NCI-H345 (cell line): ENCODE measurements around the gene EPM2A.

ENCODE experiments used
- DNase-seq: peaks from one replicate; lab custom pipeline; 2025; lab: John Stamatoyannopoulos, UW

The EPM2A gene

GRCh38 chr6:145602726-145603326 lies 132.5 kb downstream of the EPM2A start:
- no peak for DNase-seq

GRCh38 chr6:145601397-145601796 lies 133.9 kb downstream of the EPM2A start:
- DNase-seq, result no peak

GRCh38 chr6:145600299-145600698 lies 135.0 kb downstream of the EPM2A start:
- DNase-seq, result no peak

- DNase-seq, result no peak
These were observed 146.3 kb downstream of the EPM2A start for GRCh38 chr6:145588981-145589380.

GRCh38 chr6:145587334-145587733 lies 148.0 kb downstream of the EPM2A start:
- DNase-seq, result no peak

- no peak for DNase-seq
These were observed 151.6 kb downstream of the EPM2A start for GRCh38 chr6:145583753-145584152.
